Activated T-cell treated with anti-CD3 and anti-CD28 coated beads for 48 hours (primary cell): ENCODE measurements around the gene THOC6.
"Not testable (repeated sequence)": the region's sequence is repeated elsewhere in the genome, so short reads cannot be mapped to it uniquely, and the experiment has no call there.

Source experiments
- DNase-seq: peaks from one replicate; pipeline ENCODE4 v3.0.0-alpha.2; 2020; ENCODE audit warnings: low read depth

The THOC6 gene

GRCh38 chr16:3054965-3055733 is 31.3 kb downstream of the THOC6 start:
- DNase-seq: no peak

- not testable (repeated sequence) for DNase-seq
Observed at GRCh38 chr16:3055734-3056115, 31.9 kb downstream of the THOC6 start.

- no peak for DNase-seq
Observed at GRCh38 chr16:3056336-3057180, 32.7 kb downstream of the THOC6 start.

DNA sequence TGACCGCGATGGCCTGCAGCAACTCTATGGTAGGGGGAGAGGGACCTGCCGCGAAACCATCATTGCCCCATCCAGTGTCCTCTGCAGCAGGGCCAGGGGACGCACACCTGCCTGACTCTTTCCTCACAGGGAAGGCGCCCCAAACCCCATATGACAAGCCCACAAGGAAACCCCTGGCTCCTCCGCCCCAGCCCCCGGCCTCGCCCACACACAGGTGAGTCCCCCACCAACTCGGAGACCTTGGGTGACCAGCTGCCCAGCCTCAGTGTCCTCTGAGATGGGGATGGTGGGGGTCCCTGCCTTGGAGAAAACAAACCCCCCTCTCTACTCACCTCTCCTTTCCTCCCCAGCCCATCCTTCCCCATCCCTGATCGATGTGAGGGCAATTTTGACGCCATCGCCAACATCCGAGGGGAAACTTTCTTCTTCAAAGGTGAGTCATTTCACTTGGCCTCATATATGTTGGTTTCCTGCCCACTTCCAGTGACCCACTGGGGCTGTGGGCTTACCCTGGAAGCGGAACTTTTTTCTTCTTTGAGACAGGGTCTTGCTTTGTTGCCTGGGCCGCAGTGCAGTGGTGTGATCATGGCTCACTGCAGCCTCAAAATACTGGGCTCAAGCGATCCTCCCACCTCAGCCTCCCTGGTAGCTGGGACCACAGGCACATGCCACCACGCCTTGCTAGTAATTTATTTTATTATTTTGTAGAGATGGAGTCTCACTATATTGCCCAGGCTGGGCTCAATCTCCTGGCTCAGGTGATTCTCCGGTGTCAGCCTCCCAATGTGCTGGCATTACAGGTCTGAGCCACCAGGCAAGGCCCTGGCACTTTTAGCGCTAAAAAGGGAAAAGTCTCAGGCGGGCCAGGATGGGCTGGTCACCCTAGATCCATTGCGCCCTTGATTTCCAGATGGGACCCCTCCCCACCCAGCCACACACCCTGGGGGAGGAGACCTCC is 33.6 kb downstream of the THOC6 start:
- DNase-seq: no peak

DNA sequence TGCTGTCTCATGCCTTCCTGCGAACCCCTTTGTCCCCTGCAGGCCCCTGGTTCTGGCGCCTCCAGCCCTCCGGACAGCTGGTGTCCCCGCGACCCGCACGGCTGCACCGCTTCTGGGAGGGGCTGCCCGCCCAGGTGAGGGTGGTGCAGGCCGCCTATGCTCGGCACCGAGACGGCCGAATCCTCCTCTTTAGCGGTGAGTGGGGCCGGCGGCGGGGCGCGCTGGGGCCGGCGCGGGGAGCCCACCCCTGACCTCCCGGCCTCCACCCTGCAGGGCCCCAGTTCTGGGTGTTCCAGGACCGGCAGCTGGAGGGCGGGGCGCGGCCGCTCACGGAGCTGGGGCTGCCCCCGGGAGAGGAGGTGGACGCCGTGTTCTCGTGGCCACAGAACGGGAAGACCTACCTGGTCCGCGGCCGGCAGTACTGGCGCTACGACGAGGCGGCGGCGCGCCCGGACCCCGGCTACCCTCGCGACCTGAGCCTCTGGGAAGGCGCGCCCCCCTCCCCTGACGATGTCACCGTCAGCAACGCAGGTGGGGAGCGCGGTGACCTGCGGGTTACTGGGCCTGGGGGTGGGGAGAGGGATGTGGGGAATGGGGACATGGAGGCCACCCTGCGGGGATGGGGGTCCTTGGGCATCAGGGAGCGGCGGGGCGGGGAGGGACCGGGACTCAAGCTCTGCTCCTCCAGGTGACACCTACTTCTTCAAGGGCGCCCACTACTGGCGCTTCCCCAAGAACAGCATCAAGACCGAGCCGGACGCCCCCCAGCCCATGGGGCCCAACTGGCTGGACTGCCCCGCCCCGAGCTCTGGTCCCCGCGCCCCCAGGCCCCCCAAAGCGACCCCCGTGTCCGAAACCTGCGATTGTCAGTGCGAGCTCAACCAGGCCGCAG is 34.5 kb downstream of the THOC6 start:
- no peak for DNase-seq

DNA sequence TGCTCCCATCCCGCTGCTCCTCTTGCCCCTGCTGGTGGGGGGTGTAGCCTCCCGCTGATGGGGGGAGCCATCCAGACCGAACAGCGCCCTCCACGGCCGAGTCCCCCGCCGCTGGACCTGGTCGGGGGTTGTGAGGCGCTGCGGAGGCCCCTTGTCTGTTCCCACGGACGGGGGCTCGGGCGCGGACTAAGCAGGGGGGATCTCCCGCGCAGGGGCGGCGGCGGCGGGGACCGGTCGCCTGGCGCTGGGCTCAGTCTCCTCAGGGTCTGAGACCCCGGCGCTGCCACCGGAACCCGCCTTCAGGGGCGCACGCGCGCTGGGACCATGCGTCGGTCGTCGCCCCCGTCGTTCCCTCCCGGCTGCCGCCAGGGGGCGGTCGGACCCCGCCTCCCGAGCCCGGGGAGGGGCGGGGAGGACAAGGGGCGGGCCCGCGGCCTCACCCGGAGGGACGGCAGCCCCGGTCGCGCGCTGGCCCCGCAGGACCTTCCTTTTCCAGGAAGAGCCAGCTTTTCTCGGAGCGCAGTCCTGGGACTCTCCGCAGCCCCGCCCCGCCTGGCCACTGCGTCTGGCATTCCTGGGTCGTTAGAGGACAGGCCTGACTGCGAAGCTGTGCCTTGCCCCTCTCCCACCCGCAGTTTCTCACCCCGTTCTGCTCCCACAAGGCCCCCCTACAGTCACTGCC is 35.3 kb downstream of the THOC6 start:
- peak; percentile 90 for DNase-seq

DNA sequence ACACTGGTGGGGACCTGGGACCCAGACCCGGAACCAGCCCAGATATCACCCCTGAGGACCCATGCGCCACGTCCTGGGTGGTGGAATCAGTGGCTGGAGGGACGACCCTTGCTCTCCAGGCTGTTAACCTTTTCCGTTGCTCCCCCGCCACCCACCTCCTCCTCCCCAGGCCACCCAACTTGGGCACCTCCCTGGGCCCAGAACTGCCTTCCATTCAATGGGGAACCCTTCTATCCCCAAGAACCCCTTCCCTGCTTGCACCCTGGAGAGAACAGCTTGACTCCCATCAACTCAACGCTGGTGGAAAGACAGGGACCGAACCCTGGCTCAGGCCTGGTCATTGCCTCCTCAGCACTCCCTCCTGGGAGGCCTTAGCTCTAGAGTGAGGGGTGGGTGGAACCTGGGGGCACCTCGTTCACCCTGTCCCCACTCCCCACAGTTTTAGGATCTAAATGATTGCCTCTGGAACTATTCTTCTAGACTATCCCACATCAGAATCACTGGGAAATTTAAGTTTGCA is 35.9 kb downstream of the THOC6 start:
- no peak for DNase-seq

- no peak for DNase-seq
Observed at GRCh38 chr16:3060339-3061127, 36.7 kb downstream of the THOC6 start.

DNA sequence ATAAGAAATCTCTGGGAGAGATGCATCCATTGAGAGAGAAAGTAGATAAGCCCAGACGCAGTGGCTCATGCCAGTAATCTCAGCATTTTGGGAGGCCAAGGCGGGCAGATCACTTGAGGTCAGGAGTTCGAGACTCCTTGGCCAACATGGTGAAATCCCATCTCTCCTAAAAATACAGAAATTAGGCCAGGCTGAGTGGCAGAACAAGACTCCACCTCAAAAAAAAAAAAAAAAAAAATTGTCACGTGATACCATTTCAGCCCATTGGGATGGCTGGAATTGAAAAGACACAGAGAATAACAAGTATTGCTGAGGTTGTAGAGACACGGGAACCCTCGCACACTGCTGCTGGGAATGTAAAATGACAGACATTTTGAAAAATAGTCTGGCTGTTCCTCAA is 38.7 kb downstream of the THOC6 start:
- DNase-seq: no peak

DNA sequence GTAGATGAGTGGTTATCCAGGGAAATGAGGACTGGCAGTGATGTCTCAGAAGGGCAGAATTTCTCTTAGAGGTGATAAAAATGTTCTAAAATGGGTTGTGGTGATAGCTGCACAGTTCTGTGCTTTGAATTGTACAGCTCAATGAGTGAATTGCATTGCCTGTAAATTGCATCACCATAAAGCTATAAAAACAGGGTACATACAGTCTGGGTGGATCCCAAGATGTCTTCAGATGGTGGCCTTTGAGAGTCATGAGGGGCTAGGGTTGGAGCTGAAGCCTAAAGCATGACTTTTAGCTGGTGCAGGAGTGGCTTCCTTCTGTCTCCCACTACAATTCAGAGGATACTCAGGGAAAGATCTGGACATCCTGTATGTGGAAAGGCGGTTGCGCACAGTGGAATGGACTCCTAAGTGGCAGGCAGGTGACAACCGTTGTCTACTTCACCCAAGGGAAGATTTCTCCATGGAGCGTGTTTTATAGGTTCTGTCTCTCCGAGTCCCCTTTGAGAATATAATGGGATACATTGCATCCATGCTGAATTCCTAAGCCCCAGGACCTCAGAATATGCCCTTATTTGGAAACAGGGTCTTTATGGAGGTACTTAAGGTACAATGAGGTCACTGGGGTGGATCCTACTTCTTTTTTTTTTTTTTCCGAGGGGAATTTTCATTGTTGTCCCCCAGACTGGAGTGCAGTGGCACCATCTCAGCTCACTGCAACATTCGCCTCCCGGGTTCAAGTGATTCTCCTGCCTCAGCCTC is 40.0 kb downstream of the THOC6 start:
- no peak for DNase-seq

DNA sequence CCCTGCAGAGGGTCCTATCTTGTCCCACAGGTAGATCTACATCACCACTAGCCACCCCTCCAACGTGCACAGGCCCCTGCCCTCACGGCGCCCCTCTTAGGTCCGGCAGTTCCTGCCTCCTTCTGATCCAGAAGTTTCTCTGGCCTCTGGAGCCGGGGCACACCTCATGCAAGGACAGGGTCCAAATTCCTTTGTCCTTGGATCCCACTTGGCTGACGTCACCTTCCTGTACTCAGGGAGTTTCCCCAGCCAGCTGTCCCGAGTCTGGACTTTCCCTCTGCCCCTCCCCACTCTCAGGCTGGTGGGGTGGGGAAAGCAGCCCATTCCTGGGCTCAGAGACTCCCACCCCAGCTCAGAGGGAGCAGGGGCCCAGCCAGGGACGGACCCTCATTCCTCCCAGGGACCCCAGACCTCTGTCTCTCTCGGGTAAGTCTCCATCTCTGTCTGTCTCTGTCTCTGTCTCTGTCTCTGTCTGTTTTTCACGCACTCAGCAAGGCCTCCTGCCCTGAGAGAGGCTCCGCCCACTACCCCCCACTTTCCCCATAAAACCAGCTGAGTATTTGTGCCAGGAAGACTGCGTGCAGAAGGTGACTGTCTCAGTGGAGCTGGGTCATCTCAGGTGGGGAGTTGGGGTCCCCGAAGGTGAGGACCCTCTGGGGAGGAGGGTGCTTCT is 41.4 kb downstream of the THOC6 start, which contains the start of gene IL32:
TSS of gene IL32 (plus strand) at position 572 of the 673 bp plus-strand sequence. CDS start 172 bp downstream, outside the sequence.
- peak; percentile 67 for DNase-seq

- no peak for DNase-seq
Observed at GRCh38 chr16:3065742-3066439, 42.1 kb downstream of the THOC6 start.

DNA sequence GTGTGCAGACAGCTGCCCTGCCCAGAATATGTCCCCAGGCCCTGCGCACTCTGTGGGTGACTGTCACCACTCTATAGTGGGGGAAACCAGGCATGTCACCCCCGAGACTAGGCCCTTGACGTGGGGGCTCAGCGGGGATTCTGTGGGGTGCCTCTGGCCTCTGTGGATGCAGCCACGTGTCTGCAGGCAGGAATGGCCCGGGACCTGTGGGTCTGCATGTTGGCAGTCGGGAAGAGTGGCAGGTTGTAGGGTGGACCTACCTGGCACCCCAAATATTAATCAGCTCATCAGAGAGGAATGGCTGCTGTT is 42.6 kb downstream of the THOC6 start:
- no peak for DNase-seq

DNA sequence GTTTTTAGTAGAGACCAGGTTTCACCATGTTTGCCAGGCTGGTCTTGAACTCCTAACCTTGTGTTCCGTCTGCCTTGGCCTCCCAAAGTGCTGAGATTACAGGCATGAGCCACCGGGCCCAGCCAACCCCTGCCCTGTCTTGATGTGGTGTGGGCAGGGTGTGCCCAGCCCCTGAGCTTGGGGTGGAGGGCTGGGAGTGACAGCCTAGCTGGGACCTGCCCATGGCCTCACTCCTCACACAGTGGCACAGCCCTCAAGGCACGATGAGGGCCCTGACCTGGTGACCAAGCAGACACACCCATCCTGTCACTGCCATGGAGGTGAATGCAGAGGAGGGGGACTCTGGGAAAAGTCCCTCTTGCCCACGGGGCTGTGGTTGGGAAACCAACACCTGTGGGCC is 44.7 kb downstream of the THOC6 start:
- no peak for DNase-seq

DNA sequence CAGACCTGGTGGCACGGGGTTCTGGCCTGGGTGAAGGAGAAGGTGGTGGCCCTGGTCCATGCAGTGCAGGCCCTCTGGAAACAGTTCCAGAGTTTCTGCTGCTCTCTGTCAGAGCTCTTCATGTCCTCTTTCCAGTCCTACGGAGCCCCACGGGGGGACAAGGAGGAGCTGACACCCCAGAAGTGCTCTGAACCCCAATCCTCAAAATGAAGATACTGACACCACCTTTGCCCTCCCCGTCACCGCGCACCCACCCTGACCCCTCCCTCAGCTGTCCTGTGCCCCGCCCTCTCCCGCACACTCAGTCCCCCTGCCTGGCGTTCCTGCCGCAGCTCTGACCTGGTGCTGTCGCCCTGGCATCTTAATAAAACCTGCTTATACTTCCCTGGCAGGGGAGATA is 45.3 kb downstream of the THOC6 start:
- DNase-seq: not testable (repeated sequence)

DNA sequence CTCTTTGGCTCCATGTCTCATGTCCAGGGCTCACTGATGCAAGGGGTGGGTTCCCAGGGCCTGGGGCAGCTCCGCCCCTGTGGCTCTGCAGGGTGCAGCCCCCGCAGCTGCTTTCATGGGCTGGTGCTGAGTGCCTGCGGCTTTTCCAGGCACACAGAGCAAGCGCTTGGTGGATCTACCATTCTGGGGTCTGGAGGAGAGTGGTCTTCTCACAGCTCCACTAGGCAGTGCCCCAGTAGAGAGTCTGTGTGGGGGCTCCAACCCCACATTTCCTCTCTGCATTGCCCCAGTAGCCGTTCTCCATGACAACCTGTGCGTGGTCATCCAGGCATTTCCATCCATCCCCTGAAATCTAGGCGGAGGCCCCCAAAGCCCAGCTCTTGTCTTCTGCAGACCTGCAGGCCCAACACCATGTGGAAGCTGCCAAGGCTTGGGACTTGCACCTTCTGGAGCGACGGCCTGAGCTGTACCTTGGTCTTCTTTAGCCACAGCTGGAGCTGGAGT is 46.8 kb downstream of the THOC6 start:
- no peak for DNase-seq

DNA sequence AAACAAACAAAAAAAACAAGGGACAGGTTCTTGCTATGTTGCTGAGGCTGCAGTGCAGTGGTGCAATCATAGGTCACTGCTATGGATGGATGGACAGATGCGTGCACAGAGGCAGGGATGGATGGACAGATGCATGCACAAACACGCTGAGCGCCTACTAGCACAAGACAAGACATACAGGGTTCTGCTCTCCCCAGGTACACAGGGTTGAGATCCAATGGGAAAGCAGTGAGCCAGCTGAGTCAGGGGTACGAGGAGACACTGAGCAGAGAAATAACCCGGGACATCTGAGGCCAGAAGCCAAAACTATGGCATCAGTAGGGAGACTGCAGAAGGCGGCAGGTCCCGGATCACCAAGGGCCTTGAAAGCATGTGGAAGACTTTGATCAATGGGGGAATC is 47.8 kb downstream of the THOC6 start:
- DNase-seq: no peak
